Measurements from ENCODE around the gene CROCC2.

The CROCC2 gene

GRCh38 chr2:240888130-240888889, 17.8 kb upstream of the CROCC2 start:
- TF ChIP-seq, protein P1, sequence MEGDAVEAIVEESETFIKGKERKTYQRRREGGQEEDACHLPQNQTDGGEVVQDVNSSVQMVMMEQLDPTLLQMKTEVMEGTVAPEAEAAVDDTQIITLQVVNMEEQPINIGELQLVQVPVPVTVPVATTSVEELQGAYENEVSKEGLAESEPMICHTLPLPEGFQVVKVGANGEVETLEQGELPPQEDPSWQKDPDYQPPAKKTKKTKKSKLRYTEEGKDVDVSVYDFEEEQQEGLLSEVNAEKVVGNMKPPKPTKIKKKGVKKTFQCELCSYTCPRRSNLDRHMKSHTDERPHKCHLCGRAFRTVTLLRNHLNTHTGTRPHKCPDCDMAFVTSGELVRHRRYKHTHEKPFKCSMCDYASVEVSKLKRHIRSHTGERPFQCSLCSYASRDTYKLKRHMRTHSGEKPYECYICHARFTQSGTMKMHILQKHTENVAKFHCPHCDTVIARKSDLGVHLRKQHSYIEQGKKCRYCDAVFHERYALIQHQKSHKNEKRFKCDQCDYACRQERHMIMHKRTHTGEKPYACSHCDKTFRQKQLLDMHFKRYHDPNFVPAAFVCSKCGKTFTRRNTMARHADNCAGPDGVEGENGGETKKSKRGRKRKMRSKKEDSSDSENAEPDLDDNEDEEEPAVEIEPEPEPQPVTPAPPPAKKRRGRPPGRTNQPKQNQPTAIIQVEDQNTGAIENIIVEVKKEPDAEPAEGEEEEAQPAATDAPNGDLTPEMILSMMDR (IDR thresholded peaks at IDR 0.05; ENCODE audit: low read depth, low read length) = no peak
- no peak for DNase-seq (ENCODE audit: low read depth, low spot score)
- in situ Hi-C loops (cut with HindIII; ENCODE audit: low sequenced_read_pairs) = no loop called here
- no peak overlapping the region for H3K4me3 ChIP-seq (ENCODE audit: low read depth, low read length)

DNA sequence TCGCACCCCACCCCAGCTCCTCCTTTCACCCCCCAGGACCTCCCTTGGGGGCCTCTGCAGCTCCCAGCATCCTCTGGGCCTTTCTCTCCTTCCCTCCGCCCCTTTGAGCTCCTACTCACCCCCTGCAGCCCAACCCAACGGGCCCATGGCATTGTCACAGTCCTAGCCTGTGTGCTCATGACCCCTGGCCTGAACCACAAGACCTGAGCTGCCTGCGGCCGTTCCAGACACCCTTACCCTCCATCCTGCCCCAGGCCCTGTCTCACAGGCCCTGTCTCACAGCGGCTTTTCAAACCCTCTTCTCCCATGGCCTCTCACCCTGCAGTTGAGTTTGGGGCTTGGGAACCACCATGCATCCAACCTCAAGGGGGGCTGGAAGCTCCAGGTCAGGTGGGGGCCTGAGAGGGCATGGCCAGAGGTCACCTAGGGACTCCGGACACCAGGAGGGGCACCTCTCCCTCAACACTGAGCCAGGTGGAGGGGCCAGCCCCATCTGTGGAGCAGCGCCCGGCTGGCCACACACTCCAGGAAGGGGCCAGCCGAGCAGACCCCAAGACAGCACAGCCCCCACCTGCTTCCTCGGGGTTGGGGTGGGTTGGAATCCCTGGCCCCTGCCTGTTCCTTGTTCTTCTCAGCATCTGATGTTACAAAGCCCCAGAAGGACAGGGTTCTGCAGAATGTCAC, 17.1 kb upstream of the CROCC2 start:
- H3K4me3 ChIP-seq (ENCODE audit: low read depth, low read length) = no peak overlapping the region
- in situ Hi-C loops (cut with HindIII; ENCODE audit: low sequenced_read_pairs) = no loop called here
- TF ChIP-seq, protein P1 (IDR thresholded peaks at IDR 0.05; ENCODE audit: low read depth, low read length) = no peak
- DNase-seq (ENCODE audit: low read depth, low spot score) = no peak

DNA sequence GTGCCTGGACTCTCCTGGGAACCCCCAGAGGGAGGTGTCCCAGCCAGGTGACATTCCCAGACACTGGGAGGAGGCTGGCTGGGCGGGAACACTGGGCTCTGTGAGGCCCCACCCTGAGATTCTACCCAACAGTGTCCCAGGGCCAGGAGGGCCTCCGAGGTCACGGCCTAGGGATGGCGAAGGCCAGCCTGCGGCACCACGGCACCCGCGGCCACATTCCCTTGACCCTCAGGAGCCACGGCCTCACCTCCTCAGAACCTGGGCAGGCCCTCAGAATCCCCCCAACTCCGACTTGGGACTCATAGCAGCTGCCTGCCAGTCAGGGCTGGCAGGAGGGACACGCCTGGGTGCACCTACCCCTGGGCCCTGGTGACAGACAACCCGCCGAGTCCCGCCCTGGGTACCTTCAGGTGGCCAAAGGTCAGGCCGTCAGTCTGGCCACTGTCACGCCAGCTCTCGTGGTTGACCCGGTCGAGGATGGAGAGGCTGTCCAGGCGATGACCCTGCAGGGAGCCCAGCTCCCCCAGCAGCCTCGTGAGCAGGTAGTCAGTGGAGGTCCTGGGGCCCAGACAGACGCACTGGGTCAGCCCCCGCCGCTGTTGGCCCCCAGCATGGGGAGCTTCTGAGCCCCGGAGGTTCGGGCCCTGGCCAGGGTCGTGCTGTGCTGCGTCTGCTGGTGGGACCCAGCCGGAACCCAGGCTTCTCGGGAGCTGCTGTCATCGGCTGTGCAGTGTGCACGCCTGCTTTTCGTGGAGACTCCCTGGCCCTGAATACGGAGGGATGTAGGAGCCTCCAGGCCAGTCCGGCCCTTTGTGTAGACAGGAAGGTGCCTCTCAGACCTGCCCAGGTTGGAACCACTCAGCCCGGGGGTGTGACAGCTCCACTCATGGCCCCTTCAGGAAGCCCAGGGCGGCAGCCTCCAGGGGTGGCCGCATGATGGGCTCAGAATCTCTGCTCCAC, 16.3 kb upstream of the CROCC2 start:
- in situ Hi-C loops (cut with HindIII; ENCODE audit: low sequenced_read_pairs) = no loop called here
- no peak overlapping the region for H3K4me3 ChIP-seq (ENCODE audit: low read depth, low read length)
- TF ChIP-seq, protein P1 (IDR thresholded peaks at IDR 0.05; ENCODE audit: low read depth, low read length) = no peak
- no peak for DNase-seq (ENCODE audit: low read depth, low spot score)

DNA sequence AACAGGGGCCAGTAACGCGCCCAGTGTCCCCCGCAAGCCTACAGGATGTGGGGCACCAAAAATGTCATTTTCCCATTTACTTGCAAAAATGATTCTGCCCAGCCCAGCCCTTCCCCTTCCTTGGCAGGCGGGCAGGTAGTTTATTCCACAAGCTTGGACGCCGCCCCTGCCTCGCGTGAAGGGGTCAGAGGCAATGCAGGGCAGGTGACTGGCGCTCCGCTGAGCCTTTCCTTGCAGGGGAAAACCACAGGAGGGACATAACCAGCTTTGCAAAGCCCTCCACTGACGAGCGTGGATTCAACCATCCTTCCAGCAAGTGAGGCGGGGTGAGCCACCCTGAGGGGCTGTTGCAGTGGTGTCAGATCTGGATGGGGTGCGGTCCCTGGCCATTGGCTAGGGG, 15.4 kb upstream of the CROCC2 start:
- H3K4me3 ChIP-seq (ENCODE audit: low read depth, low read length) = no peak overlapping the region
- in situ Hi-C loops (cut with HindIII; ENCODE audit: low sequenced_read_pairs) = no loop called here
- no peak for DNase-seq (ENCODE audit: low read depth, low spot score)
- TF ChIP-seq, protein P1 (IDR thresholded peaks at IDR 0.05; ENCODE audit: low read depth, low read length) = no peak

DNA sequence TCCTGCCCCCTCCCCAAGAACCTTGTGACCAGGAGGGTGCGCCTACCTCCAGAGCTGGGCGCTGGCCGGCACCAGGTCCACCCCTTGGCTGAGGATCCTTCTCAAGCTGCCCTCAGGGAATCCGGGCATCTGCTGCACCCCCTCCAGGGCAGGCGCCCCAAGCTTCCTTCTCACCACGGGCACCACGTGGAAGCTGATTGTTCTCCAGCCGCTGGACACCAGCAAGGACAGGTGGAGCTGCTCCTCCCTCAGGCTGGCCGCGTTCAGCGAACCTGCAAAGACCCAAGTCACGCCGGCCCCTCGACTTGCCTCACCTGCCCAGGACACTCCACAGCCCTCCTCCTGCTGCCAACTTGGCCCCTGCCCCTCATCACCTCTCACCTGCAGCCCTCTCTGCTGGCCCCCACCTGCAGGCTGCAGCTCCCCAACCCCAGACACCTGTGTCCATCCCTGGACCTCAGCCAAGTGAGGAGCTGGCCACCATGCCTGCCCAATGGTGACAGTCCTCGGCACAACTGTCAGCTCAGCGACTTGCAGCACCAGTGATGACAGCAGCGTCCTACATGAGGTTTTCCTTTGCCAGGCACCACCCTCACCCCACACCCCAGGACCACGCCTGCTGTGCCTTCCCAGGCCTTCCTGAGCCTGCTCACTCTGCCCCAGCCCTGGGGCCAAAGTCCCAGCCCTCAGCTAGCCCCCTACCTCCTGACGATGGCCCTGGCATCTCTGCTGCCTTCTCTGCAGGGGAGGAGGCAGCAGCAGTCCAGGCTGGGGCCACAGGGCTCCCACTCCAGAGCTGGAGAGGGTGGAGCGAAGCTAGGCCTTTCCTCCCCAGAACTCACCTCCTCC, 14.4 kb upstream of the CROCC2 start:
- in situ Hi-C loops (cut with HindIII; ENCODE audit: low sequenced_read_pairs) = no loop called here
- no peak overlapping the region for H3K4me3 ChIP-seq (ENCODE audit: low read depth, low read length)
- TF ChIP-seq, protein P1 (IDR thresholded peaks at IDR 0.05; ENCODE audit: low read depth, low read length) = no peak
- no peak for DNase-seq (ENCODE audit: low read depth, low spot score)
